Renal cortex interstitium (tissue), 11 donors: Measurements from ENCODE around the gene UAP1L1. TPM values are rescaled to one million over a fixed set of nuclear protein-coding genes. Genes with fewer than 3 reads are reported as not detected.
"Not testable (repeated sequence)": the region's sequence is repeated elsewhere in the genome, so short reads cannot be mapped to it uniquely, and the experiment has no call there.

ENCODE experiments used
- DNase-seq, 11 donors: peaks; one replicate each; pipeline ENCODE4 v3.0.0-alpha.2; 2013; ENCODE audit warnings: low read depth in 9 of 11, low spot score in 4 of 11; ENCODE audit errors: extremely low read depth in 1 of 11
- polyA plus RNA-seq, 3 donors: library from polyadenylated mRNA; unstranded; fragments of 120-200 nt; gene quantifications; one replicate each; pipeline ENCODE4 v1.2.1, GENCODE V29; 2013; ENCODE audit not compliant: insufficient read length in 3 of 3

Gene UAP1L1
- polyA plus RNA-seq, 3 donors: 4.9 to 9.2 (median 5.7) TPM

DNA sequence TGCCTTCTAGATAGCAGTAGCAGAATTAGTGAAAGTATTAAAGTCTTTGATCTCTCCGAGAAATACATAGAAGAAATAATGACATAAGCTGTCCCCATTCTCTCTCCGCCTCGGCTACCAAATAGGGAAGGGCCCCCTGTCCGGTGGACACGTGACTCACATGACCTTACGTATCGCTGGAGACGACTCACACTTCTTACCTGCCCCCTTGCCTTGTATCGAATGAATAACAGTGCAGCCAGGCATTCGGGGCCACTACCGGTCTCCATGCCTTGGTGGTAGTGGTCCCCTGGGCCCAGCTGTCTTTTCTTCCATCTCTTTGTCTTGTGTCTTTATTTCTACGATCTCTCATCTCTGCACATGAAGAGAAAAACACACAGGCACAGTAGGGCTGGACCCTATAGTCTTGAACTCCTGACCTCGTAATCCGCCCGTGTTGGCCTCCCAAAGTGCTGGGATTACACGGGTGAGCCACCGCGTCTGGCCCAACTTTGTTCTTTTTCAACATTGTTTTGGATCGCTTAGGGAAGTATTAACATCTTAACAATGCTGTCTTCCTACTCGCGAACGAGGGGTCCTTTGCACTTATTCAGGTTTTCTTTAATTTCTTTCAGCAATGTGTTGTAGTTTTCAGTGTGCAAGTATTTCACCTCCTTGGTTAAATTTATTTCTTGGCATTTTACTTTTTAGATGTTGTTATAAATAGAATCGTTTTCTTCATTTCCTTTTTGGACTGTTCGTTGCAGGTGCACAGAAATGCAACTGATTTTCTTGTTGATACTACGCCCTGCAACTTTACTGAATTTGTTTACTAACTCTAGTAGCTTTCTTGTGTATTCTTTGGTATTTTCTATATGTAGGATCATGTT, 44.8 kb downstream of the UAP1L1 start:
- not testable (repeated sequence) for DNase-seq

- DNase-seq: not testable (repeated sequence)
Measured at GRCh38 chr9:137122796-137123467, 45.6 kb downstream of the UAP1L1 start.

DNA sequence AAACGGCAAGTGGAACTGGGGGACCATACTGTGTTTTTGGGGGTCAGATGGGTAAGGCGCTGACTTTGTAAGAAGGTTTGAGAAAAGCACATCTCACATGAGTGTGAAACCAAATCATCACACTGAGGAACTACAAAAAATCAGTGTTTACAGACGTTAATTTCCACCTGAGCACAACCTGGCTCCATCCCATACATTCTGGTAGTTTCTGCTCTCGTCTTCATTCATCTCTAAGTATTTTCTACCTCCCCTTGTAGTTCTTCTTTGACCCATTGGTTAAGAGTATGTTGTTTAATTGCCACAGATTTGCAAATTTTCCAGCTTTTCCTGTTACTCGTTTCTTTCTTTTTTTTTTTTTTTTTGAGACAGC, 46.1 kb downstream of the UAP1L1 start:
- DNase-seq: no peak

DNA sequence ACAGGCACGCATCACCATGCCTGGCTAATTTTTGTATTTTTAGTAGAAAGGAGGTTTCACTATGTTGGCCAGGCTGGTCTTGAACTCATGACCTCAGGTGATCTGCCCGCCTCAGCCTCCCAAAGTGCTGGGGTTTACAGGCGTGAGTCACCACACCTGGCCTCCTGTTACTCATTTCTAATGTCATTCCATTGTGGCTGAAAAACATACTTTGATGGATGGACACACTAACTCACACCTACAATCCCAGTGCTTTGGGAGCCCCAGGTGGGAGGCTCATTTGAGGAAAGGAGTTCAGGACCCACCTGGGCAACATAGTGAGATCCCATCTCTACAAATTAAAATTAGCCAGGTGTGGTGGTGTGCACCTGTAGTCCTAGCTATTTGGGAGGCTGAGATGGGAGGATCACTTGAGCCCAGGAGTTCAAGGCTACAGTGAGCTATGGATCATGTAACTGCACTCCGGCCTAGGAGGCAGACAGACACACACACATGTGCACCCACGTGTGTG, 46.7 kb downstream of the UAP1L1 start:
- not testable (repeated sequence) for DNase-seq

- no peak for DNase-seq
Measured at GRCh38 chr9:137126786-137127185, 49.5 kb downstream of the UAP1L1 start.

DNA sequence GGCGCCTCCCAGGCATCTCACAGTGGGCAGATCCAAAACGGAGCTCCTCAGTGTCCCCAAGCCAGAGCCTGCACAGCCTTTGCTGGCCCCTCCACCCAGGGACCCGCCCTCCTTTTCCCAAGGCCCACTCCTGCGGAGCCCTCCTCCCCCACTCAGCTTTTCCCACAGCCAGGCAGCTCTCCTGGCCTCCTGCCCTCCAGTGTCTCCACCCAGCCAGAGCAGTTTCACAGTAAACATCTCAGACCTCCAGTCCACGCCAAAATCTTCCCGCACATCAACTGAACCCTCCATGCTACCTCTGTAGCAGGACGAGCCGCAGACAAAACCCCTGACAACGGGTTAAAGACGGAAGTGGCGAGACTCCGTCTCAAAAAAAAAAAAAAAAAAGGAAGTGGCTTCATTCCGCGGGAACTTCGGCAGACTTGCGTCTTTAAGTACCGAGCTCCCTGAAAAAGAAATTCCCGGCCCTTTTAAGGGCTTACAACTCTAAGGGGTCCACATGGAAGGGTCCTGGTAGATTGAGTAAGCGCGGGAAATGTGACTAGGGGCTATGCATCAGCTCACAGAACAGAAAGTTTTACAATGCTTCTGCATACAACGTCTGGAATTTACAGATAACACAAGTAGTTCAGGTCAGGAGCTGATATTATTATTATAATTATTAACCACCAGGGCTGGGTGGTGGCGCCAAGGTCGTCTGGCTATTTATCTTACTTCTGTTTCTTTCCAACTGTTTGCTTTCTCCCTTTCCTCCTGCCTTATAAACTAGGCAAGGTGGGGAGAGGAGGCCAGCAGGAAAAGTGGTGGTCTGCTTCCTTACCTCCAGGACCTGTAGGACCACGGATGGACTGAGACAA, 50.2 kb downstream of the UAP1L1 start:
- no peak for DNase-seq

GRCh38 chr9:137128158-137128861, 51.0 kb downstream of the UAP1L1 start:
- DNase-seq: no peak

DNA sequence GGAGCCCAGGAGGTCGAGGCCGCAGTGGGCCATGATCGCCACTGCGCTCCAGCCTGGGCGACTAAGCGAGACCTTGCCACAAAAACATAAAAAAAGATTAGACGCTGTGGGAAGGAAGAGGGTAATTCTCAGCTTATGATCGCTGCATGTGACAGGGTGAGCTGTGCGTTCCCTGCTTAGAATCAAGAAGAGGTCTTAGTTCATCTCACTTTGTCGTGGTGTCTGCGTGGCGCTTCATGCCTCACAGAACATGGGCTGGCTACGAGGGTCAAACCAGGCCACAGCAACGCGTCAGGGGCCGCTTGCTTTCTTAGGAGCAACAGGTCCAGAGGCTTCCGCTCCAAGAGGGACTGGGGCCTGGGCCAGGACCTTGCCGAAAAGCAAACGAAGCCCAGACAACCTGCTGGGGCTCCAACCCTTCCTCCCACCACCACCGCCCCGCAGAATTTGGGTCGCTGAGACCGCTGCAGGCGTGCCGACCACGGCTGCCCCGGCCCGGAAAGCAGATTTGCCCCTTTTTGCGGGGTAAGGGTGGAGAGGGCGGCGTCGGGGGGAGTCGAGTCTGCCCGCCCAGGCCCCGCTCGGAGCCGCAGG, 51.6 kb downstream of the UAP1L1 start:
- DNase-seq: no peak

GRCh38 chr9:137129456-137130175, 52.3 kb downstream of the UAP1L1 start:
- peak; percentile 68 to 84 (median 77) for DNase-seq

- DNase-seq: no peak
Measured at GRCh38 chr9:137130176-137130755, 52.9 kb downstream of the UAP1L1 start.

Other genes with a start within 250 kb of the UAP1L1 start
- 1 to 10 TPM in 2 of 3 donors, under 1 TPM in 1; 0.64 to 1.7 (median 1.5) TPM for gene AJM1, start 235.0 kb upstream of the UAP1L1 start, polyA plus RNA-seq
- 100 to 1,000 TPM in 1 of 3 donors, 10 to 100 TPM in 2; 63.4 to 111 (median 93.7) TPM for gene PHPT1, start 228.1 kb upstream of the UAP1L1 start, polyA plus RNA-seq
- gene MAMDC4, start 225.2 kb upstream of the UAP1L1 start, polyA plus RNA-seq: 10 to 100 TPM in 1 of 3 donors, 1 to 10 TPM in 2; 4.8 to 10.9 (median 9.9) TPM
- 100 to 1,000 TPM; 322 to 427 (median 394) TPM for gene EDF1, start 211.2 kb upstream of the UAP1L1 start, polyA plus RNA-seq
- gene TRAF2, start 191.0 kb upstream of the UAP1L1 start, polyA plus RNA-seq: 10 to 100 TPM; 10.2 to 15.9 (median 14.7) TPM
- gene FBXW5, start 132.8 kb upstream of the UAP1L1 start, polyA plus RNA-seq: 10 to 100 TPM; 33.7 to 58.7 (median 54.3) TPM
- 1 to 10 TPM in 1 of 3 donors, under 1 TPM in 2; 0.44 to 1.4 (median 0.57) TPM for gene C8G, start 132.3 kb upstream of the UAP1L1 start, polyA plus RNA-seq
- gene LCN12, start 125.2 kb upstream of the UAP1L1 start, polyA plus RNA-seq: 10 to 100 TPM; 17.8 to 47.3 (median 24.5) TPM
- 100 to 1,000 TPM in 1 of 3 donors, 10 to 100 TPM in 2; 42.1 to 113 (median 66.3) TPM for gene PTGDS, start 100.0 kb upstream of the UAP1L1 start, polyA plus RNA-seq
- gene LCNL1, start 94.5 kb upstream of the UAP1L1 start, polyA plus RNA-seq: under 1 TPM; 0.14 to 0.40 (median 0.39) TPM
- gene PAXX, start 85.1 kb upstream of the UAP1L1 start, polyA plus RNA-seq: 10 to 100 TPM; 23.7 to 40.2 (median 39.3) TPM
- gene CLIC3, start 80.9 kb upstream of the UAP1L1 start, polyA plus RNA-seq: under 1 TPM; 0.37 to 0.75 (median 0.39) TPM
- 10 to 100 TPM; 43.4 to 66.6 (median 61.6) TPM for gene ABCA2, start 49.3 kb upstream of the UAP1L1 start, polyA plus RNA-seq
- under 1 TPM; 0.07 to 0.15 (median 0.12) TPM for gene FUT7, start 45.4 kb upstream of the UAP1L1 start, polyA plus RNA-seq
- 10 to 100 TPM; 12.9 to 38.4 (median 31.5) TPM for gene NPDC1, start 31.3 kb upstream of the UAP1L1 start, polyA plus RNA-seq
- 1 to 10 TPM; 4.3 to 5.3 (median 4.7) TPM for gene ENTPD2, start 23.5 kb upstream of the UAP1L1 start, polyA plus RNA-seq
- gene SAPCD2, start 7.0 kb upstream of the UAP1L1 start, polyA plus RNA-seq: 1 to 10 TPM; 6.6 to 9.2 (median 6.8) TPM
- gene MAN1B1, start 9.5 kb downstream of the UAP1L1 start, polyA plus RNA-seq: 10 to 100 TPM; 46.1 to 62.1 (median 55.3) TPM
- gene DPP7, start 37.2 kb downstream of the UAP1L1 start, polyA plus RNA-seq: 10 to 100 TPM; 15.2 to 30.6 (median 24.7) TPM
- under 1 TPM in 1 of 3 donors, not detected in 2; 0.34 TPM for gene GRIN1, start 61.6 kb downstream of the UAP1L1 start, polyA plus RNA-seq
- under 1 TPM in 1 of 3 donors, not detected in 2; 0.14 TPM for gene LRRC26, start 92.5 kb downstream of the UAP1L1 start, polyA plus RNA-seq
- gene TMEM210, start 94.5 kb downstream of the UAP1L1 start, polyA plus RNA-seq: not detected
- 10 to 100 TPM; 35.5 to 56.7 (median 49.2) TPM for gene ANAPC2, start 111.0 kb downstream of the UAP1L1 start, polyA plus RNA-seq
- gene SSNA1, start 111.2 kb downstream of the UAP1L1 start, polyA plus RNA-seq: 10 to 100 TPM; 36.9 to 62.9 (median 49.8) TPM
- gene TPRN, start 123.2 kb downstream of the UAP1L1 start, polyA plus RNA-seq: 10 to 100 TPM; 14.8 to 17.3 (median 16.4) TPM
- 10 to 100 TPM; 40.2 to 46.4 (median 42.7) TPM for gene TMEM203, start 128.1 kb downstream of the UAP1L1 start, polyA plus RNA-seq
- gene NDOR1, start 128.2 kb downstream of the UAP1L1 start, polyA plus RNA-seq: 10 to 100 TPM in 2 of 3 donors, 1 to 10 TPM in 1; 8.2 to 15.1 (median 14.2) TPM
- 10 to 100 TPM in 2 of 3 donors, 1 to 10 TPM in 1; 6.0 to 13.3 (median 13.2) TPM for gene RNF208, start 144.7 kb downstream of the UAP1L1 start, polyA plus RNA-seq
- gene CYSRT1, start 147.7 kb downstream of the UAP1L1 start, polyA plus RNA-seq: 10 to 100 TPM in 2 of 3 donors, 1 to 10 TPM in 1; 8.5 to 13.9 (median 12.8) TPM
- 10 to 100 TPM in 2 of 3 donors, 1 to 10 TPM in 1; 7.9 to 15.2 (median 12.0) TPM for gene RNF224, start 150.0 kb downstream of the UAP1L1 start, polyA plus RNA-seq
- gene SLC34A3, start 153.4 kb downstream of the UAP1L1 start, polyA plus RNA-seq: 10 to 100 TPM in 2 of 3 donors, 1 to 10 TPM in 1; 5.0 to 13.8 (median 11.6) TPM
- 100 to 1,000 TPM; 331 to 492 (median 358) TPM for gene TUBB4B, start 163.8 kb downstream of the UAP1L1 start, polyA plus RNA-seq
- gene STPG3, start 173.8 kb downstream of the UAP1L1 start, polyA plus RNA-seq: 1 to 10 TPM; 2.2 to 4.2 (median 2.6) TPM
- 10 to 100 TPM; 49.8 to 62.2 (median 55.2) TPM for gene NELFB, start 177.8 kb downstream of the UAP1L1 start, polyA plus RNA-seq
- gene TOR4A, start 200.2 kb downstream of the UAP1L1 start, polyA plus RNA-seq: 1 to 10 TPM; 4.4 to 8.9 (median 6.3) TPM
- gene NRARP, start 224.8 kb downstream of the UAP1L1 start, polyA plus RNA-seq: 1 to 10 TPM; 6.8 to 9.0 (median 7.7) TPM